DMS79 treated with DMSO at 0.1 percent for 48 hours (cell line): ENCODE results near the gene PPM1H.
"Not testable (repeated sequence)": the region's sequence is repeated elsewhere in the genome, so short reads cannot be mapped to it uniquely, and the experiment has no call there.

Source experiments
- DNase-seq: peaks from one replicate; lab custom pipeline; 2025; lab: John Stamatoyannopoulos, UW

The PPM1H gene

GRCh38 chr12:62934799-62935674 lies at the start of gene PPM1H:
Gene PPM1H, minus strand, starts transcription at chr12:62935150. Its CDS starts 414 bp downstream, at chr12:62934736.
- DNase-seq, result peak; percentile 26

GRCh38 chr12:62983594-62983993 lies 48.6 kb upstream of the PPM1H start:
- no peak for DNase-seq

- no peak for DNase-seq
Measured at GRCh38 chr12:62978768-62979167, 43.8 kb upstream of the PPM1H start.

GRCh38 chr12:62977883-62978282 lies 42.9 kb upstream of the PPM1H start:
- DNase-seq, result no peak

GRCh38 chr12:62977418-62977817 lies 42.5 kb upstream of the PPM1H start:
- peak; percentile 36 for DNase-seq

- no peak for DNase-seq
Measured at GRCh38 chr12:62976110-62976662, 41.2 kb upstream of the PPM1H start.

- no peak for DNase-seq
Measured at GRCh38 chr12:62971769-62972525, 37.0 kb upstream of the PPM1H start.

GRCh38 chr12:62969695-62970094 lies 34.7 kb upstream of the PPM1H start:
- DNase-seq, result no peak

GRCh38 chr12:62967701-62968100 lies 32.8 kb upstream of the PPM1H start:
- no peak for DNase-seq

GRCh38 chr12:62966990-62967506 lies 32.1 kb upstream of the PPM1H start:
- DNase-seq, result no peak

- DNase-seq, result not testable (repeated sequence)
Measured at GRCh38 chr12:62966446-62966989, 31.6 kb upstream of the PPM1H start.

- DNase-seq, result not testable (repeated sequence)
Measured at GRCh38 chr12:62965700-62966099, 30.8 kb upstream of the PPM1H start.

GRCh38 chr12:62965242-62965641 lies 30.3 kb upstream of the PPM1H start:
- not testable (repeated sequence) for DNase-seq

GRCh38 chr12:62963486-62964041 lies 28.6 kb upstream of the PPM1H start:
- no peak for DNase-seq

GRCh38 chr12:62960324-62960723 lies 25.4 kb upstream of the PPM1H start:
- no peak for DNase-seq

- no peak for DNase-seq
Measured at GRCh38 chr12:62959745-62960144, 24.8 kb upstream of the PPM1H start.

GRCh38 chr12:62957233-62957953 lies 22.4 kb upstream of the PPM1H start:
- DNase-seq, result no peak

GRCh38 chr12:62955678-62956077 lies 20.7 kb upstream of the PPM1H start:
- DNase-seq, result no peak

GRCh38 chr12:62950317-62950716 lies 15.4 kb upstream of the PPM1H start:
- DNase-seq, result no peak

GRCh38 chr12:62948123-62948522 lies 13.2 kb upstream of the PPM1H start:
- DNase-seq, result no peak

GRCh38 chr12:62947364-62947763 lies 12.4 kb upstream of the PPM1H start:
- no peak for DNase-seq
